IMR-90 (cell line): ENCODE measurements around the gene IL1B. TPM values are rescaled to one million over a fixed set of nuclear protein-coding genes. Genes with fewer than 3 reads are reported as not detected.
A peak's percentile ranks its signal among the peaks of the same experiment; 100 is the strongest.

Experiments used
- ATAC-seq: fragments of 200-7000 bp; cut with Tn5 transposase; 2 replicates; pipeline ENCODE4 v1.9.1; 2020; ENCODE audit warnings: low read depth, mild to moderate bottlenecking, moderate library complexity
- BruUV-seq: library from RNA; stranded (reverse); fragments of 400-500 nt; replicated peaks from 2 replicates; lab custom pipeline; 2021; lab: Mats Ljungman, UMichigan
- CTCF ChIA-PET: fragments of 300-600 bp; formaldehyde crosslinking; extraction: SDS; loops from one replicate; lab custom pipeline; 2021; ENCODE audit warnings: antibody characterized with exemption; lab: Yijun Ruan, JAX
- POLR2A ChIA-PET: fragments of 300-600 bp; sonication (Branson Sonifier 250); formaldehyde crosslinking; loops from one replicate; lab custom pipeline; 2022; ENCODE audit warnings: antibody characterized with exemption; ENCODE audit not compliant: unreplicated experiment; lab: Charles Lee
- DNase-seq: peaks from one replicate; pipeline ENCODE4 v3.0.0; 2013
- H2AFZ ChIP-seq: replicated peaks from 2 replicates; pipeline ENCODE3; 2013; ENCODE audit warnings: low read length, mild to moderate bottlenecking; ENCODE audit not compliant: poor library complexity
- H2AK5ac ChIP-seq: 2 replicates; pipeline ENCODE4 v1.6.1; 2013; ENCODE audit warnings: low read depth, low read length, inconsistent platforms
- H2AK9ac ChIP-seq: replicated peaks from 2 replicates; pipeline ENCODE3; 2013; ENCODE audit warnings: mild to moderate bottlenecking, low read depth, low read length, moderate library complexity; ENCODE audit not compliant: poor library complexity
- H2BK120ac ChIP-seq: 2 replicates; pipeline ENCODE4 v1.6.1; 2013; ENCODE audit warnings: low read depth, low read length, inconsistent platforms
- H2BK15ac ChIP-seq: 3 replicates; pipeline ENCODE4 v1.6.1; 2013; ENCODE audit warnings: low read depth, low read length, inconsistent platforms
- H2BK20ac ChIP-seq: 2 replicates; pipeline ENCODE4 v1.6.1; 2013; ENCODE audit warnings: low read depth, mild to moderate bottlenecking, inconsistent platforms, low read length, moderate library complexity
- H2BK5ac ChIP-seq: 2 replicates; pipeline ENCODE4 v1.6.1; 2013; ENCODE audit warnings: mild to moderate bottlenecking, low read depth, low read length, inconsistent platforms; ENCODE audit not compliant: poor library complexity, severe bottlenecking
- H3K14ac ChIP-seq: replicated peaks from 2 replicates; pipeline ENCODE4 v1.6.1; 2013; ENCODE audit warnings: low read depth, low read length, inconsistent platforms
- H3K18ac ChIP-seq: 2 replicates; pipeline ENCODE4 v1.6.1; 2013; ENCODE audit warnings: low read depth, low read length, control low read depth
- H3K23ac ChIP-seq: 2 replicates; pipeline ENCODE4 v1.6.1; 2013; ENCODE audit warnings: low read depth, low read length, inconsistent platforms
- H3K27ac ChIP-seq: 2 replicates; pipeline ENCODE4 v1.5.1; 2013; ENCODE audit warnings: mild to moderate bottlenecking, control low read depth, low read length; ENCODE audit not compliant: insufficient read depth
- H3K27me3 ChIP-seq: 2 replicates; pipeline ENCODE4 v1.6.1; 2013; ENCODE audit warnings: low read length; ENCODE audit not compliant: control insufficient read depth, insufficient read depth
- H3K36me3 ChIP-seq: 2 replicates; pipeline ENCODE4 v1.6.1; 2013; ENCODE audit warnings: low read length, mixed read lengths; ENCODE audit not compliant: control insufficient read depth, insufficient read depth
- H3K4ac ChIP-seq: 2 replicates; pipeline ENCODE4 v1.6.1; 2013; ENCODE audit warnings: low read depth, low read length, inconsistent platforms
- H3K4me1 ChIP-seq: 2 replicates; pipeline ENCODE4 v1.6.1; 2013; ENCODE audit warnings: low read length, mixed read lengths; ENCODE audit not compliant: control insufficient read depth, insufficient read depth
- H3K4me2 ChIP-seq: 2 replicates; pipeline ENCODE4 v1.6.1; 2013; ENCODE audit warnings: low read depth, mild to moderate bottlenecking, control low read depth, low read length, moderate library complexity
- H3K4me3 ChIP-seq: 2 replicates; pipeline ENCODE4 v1.5.1; 2013; ENCODE audit warnings: low read depth, mild to moderate bottlenecking, control low read depth, low read length, moderate library complexity; ENCODE audit not compliant: insufficient read depth
- H3K56ac ChIP-seq: 2 replicates; pipeline ENCODE4 v1.6.1; 2013; ENCODE audit warnings: low read length, inconsistent platforms; ENCODE audit not compliant: insufficient read depth; ENCODE audit errors: extremely low read depth
- H3K79me1 ChIP-seq, 2 experiments: 2 replicates each; pipeline ENCODE4 v1.6.1; 2013; ENCODE audit warnings: low read length in 2 of 2, inconsistent platforms in 1 of 2, low read depth in 1 of 2
- H3K9ac ChIP-seq: 2 replicates; pipeline ENCODE4 v1.6.1; 2013; ENCODE audit warnings: low read depth, low read length, control low read depth
- H3K9me1 ChIP-seq: 2 replicates; pipeline ENCODE4 v1.6.1; 2013; ENCODE audit warnings: low read length, inconsistent platforms; ENCODE audit not compliant: insufficient read depth
- H3K9me3 ChIP-seq: 2 replicates; pipeline ENCODE4 v1.6.1; 2013; ENCODE audit warnings: low read length; ENCODE audit not compliant: control insufficient read depth, insufficient read depth
- H4K20me1 ChIP-seq: 2 replicates; pipeline ENCODE4 v1.6.1; 2013; ENCODE audit warnings: low read length, inconsistent platforms; ENCODE audit not compliant: insufficient read depth
- H4K5ac ChIP-seq: 2 replicates; pipeline ENCODE4 v1.6.1; 2013; ENCODE audit warnings: mild to moderate bottlenecking, low read depth, low read length, control low read depth
- H4K8ac ChIP-seq, 2 experiments: 2 replicates each; pipeline ENCODE4 v1.6.1; 2013; ENCODE audit warnings: low read depth in 2 of 2, low read length in 2 of 2, control low read depth in 1 of 2, inconsistent platforms in 1 of 2
- H4K91ac ChIP-seq: 2 replicates; pipeline ENCODE4 v1.6.1; 2013; ENCODE audit warnings: low read depth, low read length, inconsistent platforms; ENCODE audit not compliant: insufficient read depth
- CEBPB ChIP-seq: IDR thresholded peaks from 2 replicates; pipeline ENCODE4 v1.6.1; 2012; ENCODE audit warnings: low read depth, low read length, improper control_type of control experiment
- CHD1 ChIP-seq: IDR thresholded peaks from 2 replicates; pipeline ENCODE4 v1.6.1; 2012; ENCODE audit warnings: low read depth, low read length, improper control_type of control experiment
- FOS ChIP-seq: fragments of 150-350 bp; IDR thresholded peaks from 2 replicates; pipeline ENCODE4 v1.6.1; 2016; ENCODE audit warnings: low read depth, low read length
- MAFK ChIP-seq: IDR thresholded peaks from 2 replicates; pipeline ENCODE4 v1.6.1; 2012; ENCODE audit warnings: low read depth, low read length, improper control_type of control experiment
- MXI1 ChIP-seq: IDR thresholded peaks from 2 replicates; pipeline ENCODE4 v1.6.1; 2012; ENCODE audit warnings: low read depth, mild to moderate bottlenecking, low read length, moderate library complexity, borderline replicate concordance
- NFE2L2 ChIP-seq: fragments of 150-350 bp; IDR thresholded peaks from 2 replicates; pipeline ENCODE4 v1.6.1; 2016; ENCODE audit warnings: low read depth, mild to moderate bottlenecking, low read length
- RAD21 ChIP-seq: IDR thresholded peaks from 2 replicates; pipeline ENCODE4 v1.6.1; 2012; ENCODE audit warnings: low read length, improper control_type of control experiment
- RCOR1 ChIP-seq: IDR thresholded peaks from 2 replicates; pipeline ENCODE4 v1.6.1; 2012; ENCODE audit warnings: mild to moderate bottlenecking, low read length, improper control_type of control experiment; ENCODE audit not compliant: insufficient replicate concordance
- WGBS, 2 experiments: methylation state at CpG; one replicate each; pipeline versions ENCODE4 v1.1.5 to v1.1.7; 2013; ENCODE audit warnings: missing lambda C conversion rate in 2 of 2; ENCODE audit not compliant: insufficient read length in 1 of 2; ENCODE audit errors: extremely low coverage in 2 of 2; 5-methylcytosine and 5-hydroxymethylcytosine counted together
- dilution Hi-C: fragments of 300-500 bp; cut with HindIII; formaldehyde crosslinking; loops from one replicate; pipeline ENCODE4 v1.14.3; 2018; ENCODE audit warnings: low sequenced_read_pairs; ENCODE audit not compliant: unreplicated experiment
- in situ Hi-C: fragments of 300-500 bp; cut with MboI; formaldehyde crosslinking; loops from 3 replicates; pipeline ENCODE4 v1.14.3; 2019; ENCODE audit warnings: low sequenced_read_pairs, inconsistent platforms, mixed read lengths
- intact Hi-C: fragments of 100-400 bp; cut with micrococcal nuclease; formaldehyde crosslinking; loops from 2 replicates; pipeline ENCODE4 v1.10.0; 2022
- polyA plus RNA-seq, 3 experiments: library from polyadenylated mRNA; depleted of rRNA; stranded (reverse); fragments of >200 nt; gene quantifications; 2 replicates each; pipeline ENCODE4 v1.2.3, GENCODE V29; 2012; ENCODE audit warnings: low replicate concordance in 1 of 3
- total RNA-seq: library from RNA; depleted of rRNA; stranded (reverse); fragments of >200 nt; gene quantifications from 2 replicates; pipeline ENCODE4 v1.2.3, GENCODE V29; 2012
- TF ChIP-seq, protein P1 (sequence below): fragments of 150-350 bp; IDR thresholded peaks from 2 replicates; pipeline ENCODE4 v1.6.1; 2016; ENCODE audit warnings: low read depth, mild to moderate bottlenecking, low read length, moderate library complexity, borderline replicate concordance

The IL1B gene
- total and polyA plus RNA-seq, 2 of the 4 experiments (the other 2 are of a cell fraction): 3.0 to 4.4 TPM

GRCh38 chr2:112794131-112794733 lies 42.3 kb downstream of the IL1B start (continued):
- TF ChIP-seq, protein P1, sequence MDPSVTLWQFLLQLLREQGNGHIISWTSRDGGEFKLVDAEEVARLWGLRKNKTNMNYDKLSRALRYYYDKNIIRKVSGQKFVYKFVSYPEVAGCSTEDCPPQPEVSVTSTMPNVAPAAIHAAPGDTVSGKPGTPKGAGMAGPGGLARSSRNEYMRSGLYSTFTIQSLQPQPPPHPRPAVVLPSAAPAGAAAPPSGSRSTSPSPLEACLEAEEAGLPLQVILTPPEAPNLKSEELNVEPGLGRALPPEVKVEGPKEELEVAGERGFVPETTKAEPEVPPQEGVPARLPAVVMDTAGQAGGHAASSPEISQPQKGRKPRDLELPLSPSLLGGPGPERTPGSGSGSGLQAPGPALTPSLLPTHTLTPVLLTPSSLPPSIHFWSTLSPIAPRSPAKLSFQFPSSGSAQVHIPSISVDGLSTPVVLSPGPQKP: no peak

GRCh38 chr2:112793449-112793978 lies 43.1 kb downstream of the IL1B start:
- no peak overlapping the region for H3K9ac ChIP-seq
- peak overlapping the region; percentile 91 for H2AK9ac ChIP-seq
- no peak for TF ChIP-seq NFE2L2
- TF ChIP-seq CEBPB: no peak
- 0 out of 2 replicates have a peak, but pooled peaks have one; percentile 18 for TF ChIP-seq FOS
- no peak for TF ChIP-seq MAFK
- TF ChIP-seq RAD21: no peak
- TF ChIP-seq MXI1: no peak
- TF ChIP-seq CHD1: no peak
- TF ChIP-seq RCOR1: no peak
- peak; percentile 64 for DNase-seq
- peak overlapping the region; percentile 92 for H2BK5ac ChIP-seq
- H2BK120ac ChIP-seq: peak overlapping the region; percentile 96
- H2AK5ac ChIP-seq: peak overlapping the region; percentile 97
- 0 out of 4 replicates have a peak, but pooled peaks cover 0 to 3% of the 10 kb centered on the region in 2 experiments for H3K79me1 ChIP-seq
- H3K4me1 ChIP-seq: peaks cover 5% of the 10 kb centered on the region; the same call in 1 of the 2 replicates
- peak overlapping the region; percentile 96 for H3K4ac ChIP-seq
- peak overlapping the region; percentile 94 for H3K23ac ChIP-seq
- H3K56ac ChIP-seq: 0 out of 2 replicates have a peak overlapping the region, but pooled peaks have one; percentile 8
- H4K5ac ChIP-seq: peak overlapping the region; percentile 80
- peak overlapping the region; percentile 96 for H3K18ac ChIP-seq
- H2BK15ac ChIP-seq: peak overlapping the region; percentile 95
- no peak overlapping the region for H3K4me2 ChIP-seq
- no peaks in the 10 kb centered on the region for H4K20me1 ChIP-seq
- no peak overlapping the region for H3K4me3 ChIP-seq
- WGBS, 2 experiments: no CpG with 5 or more reads among the region's 3 CpGs
- peak overlapping the region; percentile 96 for H2BK20ac ChIP-seq
- peaks cover 8% of the 10 kb centered on the region for H3K9me1 ChIP-seq
- in situ Hi-C loops: no loop called here
- H2AFZ ChIP-seq: peak overlapping the region; percentile 78
- H3K14ac ChIP-seq: peak overlapping the region; percentile 82
- dilution Hi-C loops: no loop called here
- peak overlapping the region; percentile 83 for H4K91ac ChIP-seq
- CTCF ChIA-PET: no interaction called here
- no peaks in the 10 kb centered on the region for H3K36me3 ChIP-seq
- H3K27ac ChIP-seq: peak overlapping the region; percentile 55
- intact Hi-C loops: no loop called here
- ATAC-seq: peak; percentile 53
- H3K9me3 ChIP-seq: peaks cover 6% of the 10 kb centered on the region
- POLR2A ChIA-PET: no interaction called here
- peak overlapping the region; percentile 52 to 87 for H4K8ac ChIP-seq
- no peaks in the 10 kb centered on the region for H3K27me3 ChIP-seq
- BruUV-seq: no TSS peak
